CD4-positive, CD25-positive, alpha-beta regulatory T cell (primary cell): ENCODE results near the gene ZNF831. TPM values are rescaled to one million over a fixed set of nuclear protein-coding genes. Genes with fewer than 3 reads are reported as not detected.

Source experiments
- ATAC-seq, 2 donors: fragments of 150-1000 bp; cut with Tn5 transposase; one replicate each; pipeline ENCODE4 v1.10.0; 2021; ENCODE audit warnings: low read depth in 2 of 2, moderate number of reproducible peaks in 2 of 2, moderate library complexity in 1 of 2
- DNase-seq, 3 donors: peaks; one replicate each; pipeline versions ENCODE4 v3.0.0 to v3.0.0-alpha.2; 2012 to 2022; ENCODE audit warnings: mixed read lengths in 1 of 3
- H3K27ac ChIP-seq: one replicate; pipeline ENCODE4 v1.7.0; 2013; ENCODE audit warnings: mild to moderate bottlenecking, low read length; ENCODE audit not compliant: insufficient read depth, poor library complexity, severe bottlenecking
- H3K27me3 ChIP-seq: one replicate; pipeline ENCODE4 v1.7.0; 2013; ENCODE audit warnings: low read length; ENCODE audit not compliant: control insufficient read depth, insufficient read depth
- H3K36me3 ChIP-seq: one replicate; pipeline ENCODE4 v1.7.0; 2013; ENCODE audit warnings: mild to moderate bottlenecking, low read length, moderate library complexity; ENCODE audit not compliant: control insufficient read depth, insufficient read depth
- H3K4me1 ChIP-seq: 2 replicates; pipeline ENCODE4 v1.7.0; 2013; ENCODE audit warnings: mild to moderate bottlenecking, low read length; ENCODE audit not compliant: insufficient read depth, control insufficient read depth, poor library complexity, severe bottlenecking
- H3K4me3 ChIP-seq: one replicate; pipeline ENCODE4 v1.7.0; 2013; ENCODE audit warnings: low read depth, mild to moderate bottlenecking, low read length, moderate library complexity
- H3K9me3 ChIP-seq, 2 experiments: 1 replicate in 1 of 2; 2 replicates in 1 of 2; pipeline ENCODE4 v1.7.0; 2013; ENCODE audit warnings: low read length in 2 of 2, mild to moderate bottlenecking in 1 of 2, moderate library complexity in 1 of 2; ENCODE audit not compliant: control insufficient read depth in 2 of 2
- H3K27ac Mint-ChIP-seq, 3 donors: one replicate each; pipeline ENCODE4 v1.8.0; 2020 to 2022; ENCODE audit warnings: mild to moderate bottlenecking in 3 of 3, mixed read lengths in 3 of 3, moderate library complexity in 2 of 3
- H3K27me3 Mint-ChIP-seq: one replicate; pipeline ENCODE4 v1.8.0; 2022; ENCODE audit warnings: mild to moderate bottlenecking, mixed read lengths
- H3K36me3 Mint-ChIP-seq: one replicate; pipeline ENCODE4 v1.8.0; 2020; ENCODE audit warnings: mixed read lengths
- H3K4me1 Mint-ChIP-seq, 4 donors: one replicate each; pipeline ENCODE4 v1.8.0; 2020 to 2022; ENCODE audit warnings: mixed read lengths in 4 of 4, mild to moderate bottlenecking in 1 of 4
- H3K4me3 Mint-ChIP-seq, 4 donors: one replicate each; pipeline ENCODE4 v1.8.0; 2020 to 2022; ENCODE audit warnings: mild to moderate bottlenecking in 4 of 4, mixed read lengths in 4 of 4, moderate library complexity in 3 of 4
- H3K9me3 Mint-ChIP-seq, 7 donors: one replicate each; pipeline ENCODE4 v1.8.0; 2020 to 2022; ENCODE audit warnings: mixed read lengths in 7 of 7, mild to moderate bottlenecking in 3 of 7, moderate library complexity in 2 of 7
- polyA plus RNA-seq, 4 donors: library from polyadenylated mRNA; unstranded; fragments of 300-500 nt; fragmentation: Illumina TruSeq; gene quantifications; one replicate each; pipeline ENCODE4 v1.2.3, GENCODE V29; 2021
- total RNA-seq: library from RNA; stranded (reverse); gene quantifications from one replicate; pipeline ENCODE4 v1.2.3, GENCODE V29; 2022

Gene ZNF831
- total and polyA plus RNA-seq, 5 donors from 2014 or later = 15.9 to 90.3 (median 19.2) TPM

DNA sequence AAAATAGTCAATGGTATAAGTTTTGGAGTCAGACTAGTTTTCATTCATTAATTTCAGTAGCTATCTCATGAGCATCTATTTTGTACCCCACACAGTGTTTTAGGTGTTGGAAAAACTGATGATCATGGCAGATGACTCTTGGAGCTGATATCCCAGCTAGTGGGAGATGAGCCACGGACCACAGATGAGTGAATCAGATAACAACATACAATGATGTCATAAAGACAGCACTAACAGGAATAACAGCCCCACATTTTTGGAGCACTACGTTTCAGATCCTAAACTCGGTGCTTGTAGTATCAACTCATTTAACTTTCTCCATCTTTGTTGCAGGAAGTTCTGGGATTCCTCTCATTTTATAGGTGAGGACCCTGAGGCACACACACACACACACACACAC is 69.0 kb downstream of the ZNF831 start:
- Mint-ChIP-seq H3K9me3 (peaks cover 0 to 4% (median 3%) of the 10 kb centered on the region in 7 donors), H3K27ac (no peak overlapping the region), H3K4me1 (peaks cover 2 to 23% (median 12%) of the 10 kb centered on the region in 4 donors), H3K36me3 (peaks cover 67% of the 10 kb centered on the region), H3K4me3 (no peak overlapping the region), H3K27me3 (no peaks in the 10 kb centered on the region)
- H3K27me3 ChIP-seq = no peaks in the 10 kb centered on the region
- no peaks in the 10 kb centered on the region for H3K9me3 ChIP-seq
- H3K4me1 ChIP-seq = peaks cover 3% of the 10 kb centered on the region
- ATAC-seq (no peak), DNase-seq (no peak)
- no peak overlapping the region for H3K27ac ChIP-seq
- no peak overlapping the region for H3K4me3 ChIP-seq
- peaks cover 95% of the 10 kb centered on the region for H3K36me3 ChIP-seq

- peaks cover 3% of the 10 kb centered on the region for H3K4me1 ChIP-seq
- H3K27me3 ChIP-seq = no peaks in the 10 kb centered on the region
- H3K27me3 Mint-ChIP-seq = no peaks in the 10 kb centered on the region
- H3K27ac ChIP-seq = no peak overlapping the region
- peaks cover 0 to 2% (median 0%) of the 10 kb centered on the region in 7 donors for H3K9me3 Mint-ChIP-seq
- peaks cover 66% of the 10 kb centered on the region for H3K36me3 Mint-ChIP-seq
- peaks cover 88% of the 10 kb centered on the region for H3K36me3 ChIP-seq
- ATAC-seq = no peak
- no peak overlapping the region for H3K4me3 Mint-ChIP-seq
- no peak for DNase-seq
- peaks cover 2 to 20% (median 14%) of the 10 kb centered on the region in 4 donors for H3K4me1 Mint-ChIP-seq
- H3K4me3 ChIP-seq = no peak overlapping the region
- H3K9me3 ChIP-seq = no peaks in the 10 kb centered on the region
- H3K27ac Mint-ChIP-seq = peak overlapping the region in 2 of 3 donors; percentile 64 to 85
Observed at GRCh38 chr20:59235226-59235625, 71.6 kb downstream of the ZNF831 start.

DNA sequence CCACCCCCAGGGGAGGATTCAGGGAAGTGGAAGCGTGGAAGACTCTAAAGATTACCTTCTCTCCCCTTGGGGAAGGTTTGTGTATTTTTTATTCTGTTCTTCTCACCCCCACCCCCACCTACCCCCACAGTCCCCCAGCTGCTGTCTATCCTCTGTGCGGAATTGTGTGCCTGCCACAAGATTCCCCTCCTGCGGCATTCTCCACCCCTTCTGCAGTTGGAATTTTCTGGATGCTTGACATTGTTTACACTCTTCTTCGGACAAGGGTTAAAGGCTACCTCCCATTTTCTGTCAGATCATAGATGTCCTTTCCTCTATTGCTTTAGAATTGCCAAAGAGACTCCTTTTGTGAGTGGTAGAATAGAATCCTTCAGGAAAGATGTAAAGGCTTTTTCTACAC is 76.4 kb downstream of the ZNF831 start:
- Histone ChIP-seq H3K4me1 (no peaks in the 10 kb centered on the region), H3K9me3 (no peaks in the 10 kb centered on the region), H3K27me3 (no peaks in the 10 kb centered on the region), H3K27ac (no peak overlapping the region), H3K36me3 (peaks cover 87% of the 10 kb centered on the region), H3K4me3 (no peak overlapping the region)
- peaks cover 69% of the 10 kb centered on the region for H3K36me3 Mint-ChIP-seq
- peaks cover 0 to 17% (median 13%) of the 10 kb centered on the region in 4 donors for H3K4me1 Mint-ChIP-seq
- ATAC-seq (no peak), DNase-seq (no peak)
- no peak overlapping the region for H3K27ac Mint-ChIP-seq
- H3K27me3 Mint-ChIP-seq = no peaks in the 10 kb centered on the region
- H3K4me3 Mint-ChIP-seq = peak overlapping the region in 1 of 4 donors; percentile 28
- peaks cover 0 to 2% (median 0%) of the 10 kb centered on the region in 7 donors for H3K9me3 Mint-ChIP-seq

DNA sequence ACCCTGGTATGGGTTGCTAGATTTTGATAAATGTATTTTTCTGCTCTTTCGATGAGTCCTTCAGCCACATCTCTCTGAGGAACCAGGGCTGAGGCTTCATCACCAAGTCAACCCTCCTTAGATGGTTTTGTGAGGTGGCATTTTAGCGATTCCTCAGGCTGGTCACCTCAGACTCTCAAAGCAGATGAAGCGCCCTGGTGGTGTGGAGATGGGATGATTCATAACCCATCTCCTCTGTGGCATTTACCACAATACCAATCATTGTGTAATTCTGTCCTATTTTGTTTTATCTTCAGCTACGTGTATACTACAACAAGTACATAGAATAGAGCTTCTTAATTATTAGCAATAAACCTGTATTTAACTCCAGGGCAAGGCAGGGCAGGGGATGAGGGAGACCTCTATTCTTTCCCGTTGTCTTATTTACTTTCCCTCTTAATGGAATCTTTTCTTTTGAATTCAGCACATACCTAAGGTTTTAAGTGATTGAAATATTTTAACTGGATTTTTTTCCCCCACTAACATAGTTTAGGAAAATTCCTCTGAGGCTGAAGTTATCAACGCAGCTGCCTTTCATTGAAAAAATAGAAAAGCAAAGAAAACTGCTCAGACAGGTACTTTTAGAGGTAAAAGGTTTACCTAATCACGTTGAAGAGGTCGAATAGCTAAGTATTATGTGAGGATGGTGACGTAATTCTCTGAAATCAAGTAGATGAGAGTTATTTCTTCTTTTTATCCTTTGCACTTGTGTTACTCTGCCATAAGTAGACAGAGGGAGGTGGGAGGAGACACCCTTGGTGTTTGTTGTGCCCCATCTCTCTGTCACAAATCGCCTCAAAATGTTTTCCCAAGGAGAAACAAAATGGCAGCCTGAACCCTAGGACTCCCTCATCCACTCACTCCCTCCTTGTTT is 79.3 kb downstream of the ZNF831 start:
- no peak overlapping the region for H3K27ac ChIP-seq
- peaks cover 0 to 2% (median 0%) of the 10 kb centered on the region in 7 donors for H3K9me3 Mint-ChIP-seq
- peak overlapping the region; percentile 55 to 71 (median 67) for H3K27ac Mint-ChIP-seq
- H3K36me3 ChIP-seq = peaks cover 80% of the 10 kb centered on the region
- ATAC-seq (peak; percentile 25 to 43), DNase-seq (peak in 1 of 3 donors; percentile 8)
- no peaks in the 10 kb centered on the region for H3K9me3 ChIP-seq
- no peak overlapping the region for H3K4me3 ChIP-seq
- no peak overlapping the region for H3K4me3 Mint-ChIP-seq
- no peaks in the 10 kb centered on the region for H3K27me3 Mint-ChIP-seq
- H3K4me1 ChIP-seq = no peaks in the 10 kb centered on the region
- no peaks in the 10 kb centered on the region for H3K27me3 ChIP-seq
- H3K4me1 Mint-ChIP-seq = peaks cover 6 to 25% (median 17%) of the 10 kb centered on the region in 4 donors
- H3K36me3 Mint-ChIP-seq = peaks cover 65% of the 10 kb centered on the region

- H3K9me3 Mint-ChIP-seq = peaks cover 0 to 8% (median 2%) of the 10 kb centered on the region in 7 donors
- Histone ChIP-seq H3K9me3 (no peaks in the 10 kb centered on the region), H3K36me3 (peaks cover 88% of the 10 kb centered on the region), H3K4me3 (no peak overlapping the region), H3K4me1 (no peaks in the 10 kb centered on the region), H3K27me3 (no peaks in the 10 kb centered on the region), H3K27ac (no peak overlapping the region)
- H3K27me3 Mint-ChIP-seq = no peaks in the 10 kb centered on the region
- no peak for ATAC-seq
- H3K4me3 Mint-ChIP-seq = no peak overlapping the region
- peaks cover 73% of the 10 kb centered on the region for H3K36me3 Mint-ChIP-seq
- peak overlapping the region in 1 of 3 donors; percentile 54 for H3K27ac Mint-ChIP-seq
- peaks cover 12 to 41% (median 26%) of the 10 kb centered on the region in 4 donors for H3K4me1 Mint-ChIP-seq
- DNase-seq = no peak
Observed at GRCh38 chr20:59246691-59247400, 83.2 kb downstream of the ZNF831 start.

DNA sequence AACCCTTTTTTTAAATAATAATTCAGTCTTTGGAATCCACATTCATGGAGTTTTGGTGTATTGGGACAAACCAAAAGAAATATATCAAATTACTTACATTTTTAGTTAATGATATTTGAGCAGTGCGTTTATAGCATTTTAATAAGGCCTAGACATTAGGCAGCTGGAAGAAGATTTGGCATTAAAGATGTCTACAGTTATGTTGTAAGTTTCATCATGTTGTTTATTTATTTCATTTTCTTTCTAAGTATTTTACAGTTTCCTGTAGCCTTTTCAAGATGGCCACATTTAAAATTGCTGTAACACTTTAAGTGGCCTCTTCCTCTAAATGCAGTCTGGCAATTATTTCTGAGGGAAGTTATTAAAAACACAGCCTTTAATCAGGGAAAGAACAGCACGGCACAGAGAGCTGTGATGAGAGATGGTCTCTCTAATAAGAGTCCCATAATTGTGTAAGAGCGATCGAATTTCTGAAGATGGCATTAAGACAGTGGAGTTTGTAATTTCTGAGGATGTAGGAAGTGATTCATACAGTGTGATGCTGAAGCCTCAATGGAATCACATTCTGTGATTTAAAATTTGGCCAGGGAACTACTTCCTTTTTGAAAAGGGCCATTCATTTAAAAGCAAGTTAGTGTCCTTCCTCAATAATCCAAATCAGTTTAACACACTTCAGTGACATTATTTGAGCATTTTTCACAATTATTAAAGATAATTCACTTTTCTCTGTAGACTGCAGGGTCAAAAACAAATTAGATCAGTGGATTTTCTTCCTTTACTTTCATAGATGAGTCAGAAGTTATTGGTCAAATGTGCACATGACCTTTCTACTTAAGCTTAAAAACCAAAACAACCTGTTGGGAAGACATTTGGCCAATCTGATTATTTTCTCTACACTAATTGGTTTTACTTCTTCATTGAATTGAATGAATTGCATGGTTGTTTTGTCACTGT is 84.4 kb downstream of the ZNF831 start:
- Mint-ChIP-seq H3K9me3 (peaks cover 0 to 8% (median 2%) of the 10 kb centered on the region in 7 donors), H3K4me3 (no peak overlapping the region), H3K27ac (no peak overlapping the region), H3K4me1 (peaks cover 22 to 50% (median 27%) of the 10 kb centered on the region in 4 donors), H3K36me3 (peaks cover 78% of the 10 kb centered on the region), H3K27me3 (no peaks in the 10 kb centered on the region)
- DNase-seq = no peak
- no peaks in the 10 kb centered on the region for H3K27me3 ChIP-seq
- H3K36me3 ChIP-seq = peaks cover 82% of the 10 kb centered on the region
- peaks cover 5% of the 10 kb centered on the region for H3K4me1 ChIP-seq
- H3K4me3 ChIP-seq = no peak overlapping the region
- no peak overlapping the region for H3K27ac ChIP-seq
- no peak for ATAC-seq
- no peaks in the 10 kb centered on the region for H3K9me3 ChIP-seq

DNA sequence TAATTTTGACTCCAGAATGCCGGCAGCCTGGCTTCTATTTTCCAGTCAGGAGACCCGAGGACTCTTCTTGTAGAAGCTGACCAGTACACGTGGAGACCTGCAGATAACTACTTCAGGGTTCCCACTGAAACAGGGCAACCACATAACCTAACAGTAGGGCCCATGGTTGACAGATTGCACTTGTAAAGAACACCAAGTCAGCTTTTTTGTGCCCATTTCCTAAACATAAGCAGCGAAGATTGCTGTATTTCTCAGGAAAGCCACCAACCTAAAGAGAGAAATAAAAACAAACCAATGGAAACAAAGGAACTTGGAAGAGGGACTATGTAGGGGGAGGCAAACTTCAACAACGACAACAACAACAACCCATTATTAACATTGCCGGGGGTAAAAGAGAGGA is 86.7 kb downstream of the ZNF831 start:
- H3K4me1 Mint-ChIP-seq = peaks cover 34 to 48% (median 40%) of the 10 kb centered on the region in 4 donors
- peak overlapping the region in 1 of 4 donors; percentile 48 for H3K4me3 Mint-ChIP-seq
- no peak for ATAC-seq
- H3K9me3 Mint-ChIP-seq = peaks cover 0 to 8% (median 2%) of the 10 kb centered on the region in 7 donors
- H3K27ac Mint-ChIP-seq = no peak overlapping the region
- no peak overlapping the region for H3K27ac ChIP-seq
- H3K27me3 Mint-ChIP-seq = no peaks in the 10 kb centered on the region
- no peaks in the 10 kb centered on the region for H3K27me3 ChIP-seq
- H3K4me1 ChIP-seq = peaks cover 18% of the 10 kb centered on the region
- H3K36me3 ChIP-seq = peaks cover 75% of the 10 kb centered on the region
- H3K36me3 Mint-ChIP-seq = peaks cover 77% of the 10 kb centered on the region
- no peak for DNase-seq
- H3K9me3 ChIP-seq = no peaks in the 10 kb centered on the region
- no peak overlapping the region for H3K4me3 ChIP-seq
